ENCODE measurements around the gene MYBPH. TPM values are rescaled to one million over a fixed set of nuclear protein-coding genes. Genes with fewer than 3 reads are reported as not detected.

Gene MYBPH, protein sequence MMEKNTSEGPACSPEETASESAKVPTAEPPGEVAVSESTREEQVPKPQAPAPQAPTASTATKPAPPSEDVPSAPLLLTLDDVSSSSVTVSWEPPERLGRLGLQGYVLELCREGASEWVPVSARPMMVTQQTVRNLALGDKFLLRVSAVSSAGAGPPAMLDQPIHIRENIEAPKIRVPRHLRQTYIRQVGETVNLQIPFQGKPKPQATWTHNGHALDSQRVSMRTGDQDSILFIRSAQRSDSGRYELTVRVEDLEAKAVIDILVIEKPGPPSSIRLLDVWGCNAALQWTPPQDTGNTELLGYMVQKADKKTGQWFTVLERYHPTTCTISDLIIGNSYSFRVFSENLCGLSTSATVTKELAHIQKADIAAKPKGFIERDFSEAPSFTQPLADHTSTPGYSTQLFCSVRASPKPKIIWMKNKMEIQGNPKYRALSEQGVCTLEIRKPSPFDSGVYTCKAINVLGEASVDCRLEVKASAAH
- 0.07 TPM in 1 of 5 replicates, not detected in the others for total RNA-seq (2022; extraction: Qiagen RNA extraction; ENCODE audit: low read depth)

DNA sequence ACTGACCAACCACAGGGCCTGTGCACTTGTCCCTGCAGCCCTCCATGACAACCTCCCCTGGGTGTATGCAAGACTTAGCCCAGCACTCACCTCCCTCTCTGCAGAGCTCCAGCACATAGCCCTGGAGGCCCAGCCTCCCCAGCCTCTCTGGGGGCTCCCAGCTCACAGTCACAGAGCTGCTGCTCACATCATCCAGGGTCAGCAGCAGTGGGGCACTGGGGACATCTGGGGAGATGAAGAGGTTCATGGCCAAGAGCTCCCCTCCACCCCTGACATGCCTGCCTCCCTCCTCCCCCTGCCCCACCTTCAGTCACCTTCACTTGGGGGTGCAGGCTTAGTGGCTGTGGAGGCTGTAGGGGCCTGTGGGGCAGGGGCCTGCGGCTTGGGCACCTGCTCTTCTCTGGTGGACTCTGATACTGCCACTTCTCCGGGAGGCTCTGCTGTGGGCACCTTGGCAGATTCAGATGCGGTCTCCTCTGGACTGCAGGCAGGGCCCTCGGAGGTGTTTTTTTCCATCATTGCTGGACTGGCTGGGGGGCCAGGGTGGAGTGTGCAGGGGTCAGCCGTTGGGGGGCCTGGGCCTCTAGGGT, at the start of gene MYBPH:
Gene MYBPH (minus strand): TSS at position 590 of the 590 bp plus-strand sequence. CDS start 71 bp downstream, at position 519.

DNA sequence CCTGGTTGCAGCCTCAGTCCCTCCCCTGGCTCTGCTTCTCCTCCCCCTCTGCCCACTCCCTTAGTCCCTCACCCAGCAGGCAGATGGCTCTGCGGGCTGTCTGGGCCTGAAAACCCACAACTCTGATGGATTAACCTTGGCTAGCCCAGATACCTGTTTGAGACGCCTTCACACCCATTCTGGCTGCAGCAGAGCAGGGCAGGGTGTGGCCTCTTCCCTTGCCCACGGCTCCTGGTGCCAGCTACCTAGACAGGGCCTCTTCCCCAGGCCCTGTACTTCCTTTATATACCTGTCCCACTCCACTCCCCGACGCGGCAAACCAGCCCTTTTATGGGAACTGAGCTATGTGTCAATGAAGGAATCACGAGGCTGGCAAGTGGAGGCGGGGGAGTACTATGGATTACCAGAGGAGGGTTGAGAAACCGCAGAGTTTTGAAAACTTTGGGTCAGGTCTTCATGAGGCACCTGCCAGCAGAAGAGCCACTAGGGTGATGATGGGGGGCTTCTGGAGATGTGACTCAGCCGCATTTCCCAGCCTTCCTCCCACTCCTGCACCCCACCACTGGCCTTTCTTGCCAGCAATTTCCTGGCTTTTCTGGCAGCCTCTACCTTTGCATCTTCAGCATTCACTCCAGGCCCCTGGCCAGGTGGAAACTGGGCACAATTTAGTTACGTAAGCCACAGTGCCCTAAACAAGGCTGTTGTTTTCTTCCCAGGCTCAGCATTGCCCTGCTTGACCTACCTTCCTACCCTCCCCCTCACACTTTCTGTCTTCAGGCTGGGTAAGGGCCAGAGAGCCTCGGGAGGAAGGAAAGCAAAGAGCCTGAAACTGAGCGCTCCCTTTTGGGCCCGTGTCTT, 11.0 kb upstream of the MYBPH start, which contains the start of gene CHI3L1:
Gene CHI3L1 (minus strand): TSS at position 259 of the 858 bp plus-strand sequence. CDS start 81 bp downstream, at position 178.

DNA sequence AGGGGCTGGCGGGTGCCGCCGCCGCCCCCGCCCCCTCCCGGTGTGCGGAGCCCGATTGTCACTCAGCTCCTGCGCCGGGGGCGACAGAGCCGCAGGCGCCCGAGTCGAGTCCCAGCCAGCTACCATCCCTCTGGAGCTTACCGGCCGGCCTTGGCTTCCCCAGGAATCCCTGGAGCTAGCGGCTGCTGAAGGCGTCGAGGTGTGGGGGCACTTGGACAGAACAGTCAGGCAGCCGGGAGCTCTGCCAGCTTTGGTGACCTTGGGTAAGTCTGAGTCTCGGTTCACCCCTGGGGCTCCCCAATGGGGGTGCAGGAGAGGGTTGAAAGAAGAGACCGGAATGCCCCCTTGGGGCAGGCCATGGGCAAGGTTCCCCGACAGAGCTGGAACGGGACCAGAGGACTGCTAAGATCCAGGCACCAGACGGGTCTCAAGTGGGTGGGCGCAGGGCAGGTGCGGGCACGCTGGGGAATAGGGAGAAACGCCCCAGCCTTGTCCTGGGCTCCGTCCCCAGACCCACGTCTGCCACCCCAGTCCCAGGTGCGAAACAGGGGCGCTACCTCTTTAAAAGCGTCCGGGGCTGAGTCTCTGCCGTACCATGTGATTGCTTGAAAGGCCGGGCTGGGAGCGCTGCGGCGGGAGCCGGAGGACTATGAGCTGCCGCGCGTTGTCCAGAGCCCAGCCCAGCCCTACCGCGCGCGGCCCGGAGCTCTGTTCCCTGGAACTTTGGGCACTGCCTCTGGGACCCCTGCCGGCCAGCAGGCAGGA, 47.8 kb downstream of the MYBPH start, which contains the start of gene ADORA1:
Gene ADORA1 (plus strand): TSS at position 61 of the 765 bp plus-strand sequence. CDS start 1,116 bp downstream, outside the sequence.

Other genes with a start within 250 kb of the MYBPH start
- gene KLHL12, start 248.6 kb downstream of the MYBPH start, total RNA-seq (2022; extraction: Qiagen RNA extraction; ENCODE audit: low read depth) = 15.4 to 17.9 TPM (median 17.0 TPM) in 5 replicates
- 55.3 to 64.2 TPM (median 62.8 TPM) in 5 replicates for gene ADIPOR1, start 217.5 kb downstream of the MYBPH start, total RNA-seq (2022; extraction: Qiagen RNA extraction; ENCODE audit: low read depth)
- gene CYB5R1, start 208.6 kb downstream of the MYBPH start, total RNA-seq (2022; extraction: Qiagen RNA extraction; ENCODE audit: low read depth) = 20.2 to 24.7 TPM (median 21.7 TPM) in 5 replicates
- 44.0 to 53.7 TPM (median 52.3 TPM) in 5 replicates for gene TMEM183A, start 168.5 kb downstream of the MYBPH start, total RNA-seq (2022; extraction: Qiagen RNA extraction; ENCODE audit: low read depth)
- gene PPFIA4, start 149.3 kb downstream of the MYBPH start, total RNA-seq (2022; extraction: Qiagen RNA extraction; ENCODE audit: low read depth) = 0.23 to 0.63 TPM (median 0.40 TPM) in 5 replicates
- not detected in 5 replicates for gene MYOG, start 89.8 kb downstream of the MYBPH start, total RNA-seq (2022; extraction: Qiagen RNA extraction; ENCODE audit: low read depth)
- gene ADORA1, start 48.1 kb downstream of the MYBPH start, total RNA-seq (2022; extraction: Qiagen RNA extraction; ENCODE audit: low read depth) = 0.58 to 1.2 TPM (median 0.80 TPM) in 5 replicates
- gene CHI3L1, start 10.9 kb upstream of the MYBPH start, total RNA-seq (2022; extraction: Qiagen RNA extraction; ENCODE audit: low read depth) = not detected in 5 replicates
- not detected in 5 replicates for gene CHIT1, start 53.8 kb upstream of the MYBPH start, total RNA-seq (2022; extraction: Qiagen RNA extraction; ENCODE audit: low read depth)
- gene BTG2, start 129.7 kb upstream of the MYBPH start, total RNA-seq (2022; extraction: Qiagen RNA extraction; ENCODE audit: low read depth) = 12.9 to 16.8 TPM (median 13.9 TPM) in 5 replicates
- 0.23 TPM in 2 of 5 replicates, not detected in the others for gene FMOD, start 175.3 kb upstream of the MYBPH start, total RNA-seq (2022; extraction: Qiagen RNA extraction; ENCODE audit: low read depth)

Data from A549 treated with GW870086 at 1 μM for 4 hours (cell line).